ENCODE measurements around the gene RHOD.
A peak's percentile ranks its signal among the peaks of the same experiment; 100 is the strongest.

Gene RHOD

DNA sequence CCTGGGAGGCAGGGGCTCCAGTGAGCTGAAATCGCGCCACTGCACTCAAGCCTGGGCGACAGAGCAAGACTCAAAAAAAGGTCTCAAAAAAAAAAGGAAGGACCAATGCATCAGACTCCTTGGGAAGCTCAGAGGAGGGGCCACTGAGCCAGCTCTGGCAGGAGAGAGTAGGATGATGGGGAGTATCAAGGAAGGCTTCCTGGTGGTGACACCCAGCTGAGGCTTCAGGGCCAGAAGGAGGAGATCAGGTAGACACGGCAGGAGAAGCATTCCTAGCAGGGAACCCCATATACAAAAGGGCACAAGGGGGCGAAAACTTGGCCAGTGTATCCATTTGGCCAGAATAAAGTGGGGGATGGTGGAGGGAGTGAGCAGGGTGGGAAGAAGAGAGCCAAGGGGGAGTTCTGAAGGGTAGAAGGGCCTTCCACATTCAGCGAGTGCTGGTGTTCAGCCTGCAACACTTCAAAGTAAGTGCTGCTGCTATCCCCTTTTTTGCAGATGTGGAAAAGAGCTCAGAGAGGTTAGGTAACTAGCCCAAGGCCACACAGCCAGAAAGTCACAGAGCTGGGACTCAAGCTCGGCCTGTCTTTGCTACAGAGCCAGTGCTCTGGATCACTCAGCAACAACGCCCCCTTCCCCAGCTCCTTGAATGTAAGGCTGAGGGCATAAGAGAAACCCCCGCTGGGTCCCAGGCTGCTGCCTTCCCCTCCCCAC lies 5.3 kb upstream of the RHOD start:
- no peak overlapping the region for H3K4me3 ChIP-seq (ENCODE audit: control insufficient read depth, low read depth, low read length)
- DNase-seq (ENCODE audit: low read depth): no peak
- TF ChIP-seq, protein P1, sequence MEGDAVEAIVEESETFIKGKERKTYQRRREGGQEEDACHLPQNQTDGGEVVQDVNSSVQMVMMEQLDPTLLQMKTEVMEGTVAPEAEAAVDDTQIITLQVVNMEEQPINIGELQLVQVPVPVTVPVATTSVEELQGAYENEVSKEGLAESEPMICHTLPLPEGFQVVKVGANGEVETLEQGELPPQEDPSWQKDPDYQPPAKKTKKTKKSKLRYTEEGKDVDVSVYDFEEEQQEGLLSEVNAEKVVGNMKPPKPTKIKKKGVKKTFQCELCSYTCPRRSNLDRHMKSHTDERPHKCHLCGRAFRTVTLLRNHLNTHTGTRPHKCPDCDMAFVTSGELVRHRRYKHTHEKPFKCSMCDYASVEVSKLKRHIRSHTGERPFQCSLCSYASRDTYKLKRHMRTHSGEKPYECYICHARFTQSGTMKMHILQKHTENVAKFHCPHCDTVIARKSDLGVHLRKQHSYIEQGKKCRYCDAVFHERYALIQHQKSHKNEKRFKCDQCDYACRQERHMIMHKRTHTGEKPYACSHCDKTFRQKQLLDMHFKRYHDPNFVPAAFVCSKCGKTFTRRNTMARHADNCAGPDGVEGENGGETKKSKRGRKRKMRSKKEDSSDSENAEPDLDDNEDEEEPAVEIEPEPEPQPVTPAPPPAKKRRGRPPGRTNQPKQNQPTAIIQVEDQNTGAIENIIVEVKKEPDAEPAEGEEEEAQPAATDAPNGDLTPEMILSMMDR (conservative IDR thresholded peaks at IDR 0.05; ENCODE audit: control insufficient read depth, insufficient read depth, low read depth, low read length): no peak

DNA sequence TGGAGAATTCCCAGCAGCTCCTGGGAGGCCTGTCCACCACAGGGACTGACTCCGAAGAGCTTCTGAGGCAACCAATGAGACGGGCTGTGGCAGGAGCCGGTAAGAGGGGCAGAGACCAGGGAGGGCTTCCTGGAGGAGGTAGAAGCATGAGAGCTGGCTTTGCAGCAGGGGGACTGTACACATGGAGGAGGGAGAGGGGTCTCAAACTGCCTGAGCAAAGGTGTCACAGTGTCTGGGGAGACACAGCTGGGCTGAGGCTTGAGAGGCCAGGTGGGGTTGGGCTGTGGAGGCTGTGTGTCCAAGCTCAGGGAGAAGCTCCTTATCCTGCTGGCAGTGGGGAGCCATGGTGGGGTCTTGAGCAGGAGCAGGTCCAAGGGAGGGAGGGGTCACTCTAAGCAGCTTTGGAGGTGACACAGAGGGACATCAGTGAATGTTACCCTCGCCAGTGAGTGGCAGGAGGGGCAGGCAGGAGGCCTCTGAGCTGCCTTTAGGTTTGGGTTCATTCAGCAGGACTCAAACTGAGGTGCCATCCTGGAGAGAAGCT lies 4.6 kb upstream of the RHOD start:
- H3K4me3 ChIP-seq (ENCODE audit: control insufficient read depth, low read depth, low read length): no peak overlapping the region
- no peak for DNase-seq (ENCODE audit: low read depth)
- TF ChIP-seq, protein P1 (conservative IDR thresholded peaks at IDR 0.05; ENCODE audit: control insufficient read depth, insufficient read depth, low read depth, low read length): no peak

DNA sequence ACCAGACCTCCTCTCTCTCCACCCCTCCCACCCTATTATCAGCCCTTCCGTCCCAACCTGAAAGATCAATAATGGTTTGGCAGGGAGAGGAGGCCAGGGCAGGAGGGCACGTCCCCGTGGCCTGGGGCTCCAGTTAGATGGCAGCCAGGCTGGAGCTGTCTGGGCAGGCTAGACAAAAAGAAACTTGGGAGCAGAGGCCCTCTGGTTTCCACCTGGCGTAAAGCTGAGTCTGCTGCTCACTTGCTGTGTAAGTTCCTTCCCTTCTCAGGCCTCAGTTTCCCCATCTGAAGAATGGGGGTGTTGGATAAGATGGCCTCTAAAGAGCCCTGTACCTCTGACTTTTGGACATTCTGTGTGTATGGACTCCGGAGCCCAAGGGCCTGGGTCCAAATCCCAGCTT lies 3.8 kb upstream of the RHOD start:
- H3K4me3 ChIP-seq (ENCODE audit: control insufficient read depth, low read depth, low read length): no peak overlapping the region
- DNase-seq (ENCODE audit: low read depth): no peak
- TF ChIP-seq, protein P1 (conservative IDR thresholded peaks at IDR 0.05; ENCODE audit: control insufficient read depth, insufficient read depth, low read depth, low read length): no peak

DNA sequence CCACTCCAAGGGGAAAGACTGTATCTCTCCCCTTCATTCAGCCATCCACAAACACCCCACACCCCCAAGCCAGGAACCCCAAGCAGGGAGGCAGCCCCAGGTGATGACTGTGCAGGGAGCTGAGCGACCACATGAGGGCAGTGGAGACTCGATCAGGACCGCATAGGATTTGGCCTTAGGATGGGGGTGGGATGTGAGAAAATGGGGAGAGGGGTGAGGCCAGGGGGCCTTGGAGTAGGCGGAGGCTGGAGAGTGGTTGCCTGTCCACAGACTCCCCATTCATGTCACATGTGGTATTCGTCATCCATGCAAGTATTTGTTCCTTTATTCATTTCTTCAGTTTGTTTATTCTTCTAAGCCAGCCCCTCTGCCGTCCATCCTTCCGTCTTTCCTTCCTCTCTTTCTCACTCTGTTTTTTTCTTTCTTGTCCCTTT lies 2.7 kb upstream of the RHOD start:
- no peak overlapping the region for H3K4me3 ChIP-seq (ENCODE audit: control insufficient read depth, low read depth, low read length)
- DNase-seq (ENCODE audit: low read depth): peak; percentile 51
- TF ChIP-seq, protein P1 (conservative IDR thresholded peaks at IDR 0.05; ENCODE audit: control insufficient read depth, insufficient read depth, low read depth, low read length): peak; percentile 88

GRCh38 chr11:67054346-67054835 lies 2.3 kb upstream of the RHOD start:
- no peak overlapping the region for H3K4me3 ChIP-seq (ENCODE audit: control insufficient read depth, low read depth, low read length)
- TF ChIP-seq, protein P1 (conservative IDR thresholded peaks at IDR 0.05; ENCODE audit: control insufficient read depth, insufficient read depth, low read depth, low read length): no peak
- peak; percentile 79 for DNase-seq (ENCODE audit: low read depth)

- DNase-seq (ENCODE audit: low read depth): peak; percentile 61
- no peak overlapping the region for H3K4me3 ChIP-seq (ENCODE audit: control insufficient read depth, low read depth, low read length)
- TF ChIP-seq, protein P1 (conservative IDR thresholded peaks at IDR 0.05; ENCODE audit: control insufficient read depth, insufficient read depth, low read depth, low read length): no peak
These were observed 1.7 kb upstream of the RHOD start for GRCh38 chr11:67054836-67055523.
